PFSK-1 (cell line): ENCODE data around the gene TOM1L2.

Source experiments
- FOXP2 ChIP-seq: optimal IDR thresholded peaks from 2 replicates; pipeline ENCODE3; 2011; ENCODE audit warnings: borderline replicate concordance, control low read depth, inconsistent platforms; ENCODE audit not compliant: insufficient read depth; ENCODE audit errors: extremely low read length, extremely low read depth
- POLR2AphosphoS5 ChIP-seq: IDR thresholded peaks from 2 replicates; pipeline ENCODE4 v1.6.1; 2012; ENCODE audit warnings: low read depth, mild to moderate bottlenecking, control low read depth, low read length, moderate library complexity
- SIN3A ChIP-seq: IDR thresholded peaks from 2 replicates; pipeline ENCODE4 v1.6.1; 2012; ENCODE audit warnings: mild to moderate bottlenecking, low read length, moderate library complexity, borderline replicate concordance; ENCODE audit not compliant: insufficient read depth
- TAF1 ChIP-seq: IDR thresholded peaks from 2 replicates; pipeline ENCODE4 v1.6.1; 2012; ENCODE audit warnings: low read length, control low read depth, borderline replicate concordance; ENCODE audit not compliant: insufficient read depth
- TF ChIP-seq, protein P1 (sequence below), 2 experiments: IDR thresholded peaks; 2 replicates each; pipeline versions ENCODE4 v1.6.1 to v1.8.0; 2011 to 2012; ENCODE audit warnings: low read depth in 2 of 2, low read length in 2 of 2, control low read depth in 1 of 2, inconsistent platforms in 1 of 2, mild to moderate bottlenecking in 1 of 2, moderate library complexity in 1 of 2; ENCODE audit not compliant: insufficient read depth in 1 of 2

DNA sequence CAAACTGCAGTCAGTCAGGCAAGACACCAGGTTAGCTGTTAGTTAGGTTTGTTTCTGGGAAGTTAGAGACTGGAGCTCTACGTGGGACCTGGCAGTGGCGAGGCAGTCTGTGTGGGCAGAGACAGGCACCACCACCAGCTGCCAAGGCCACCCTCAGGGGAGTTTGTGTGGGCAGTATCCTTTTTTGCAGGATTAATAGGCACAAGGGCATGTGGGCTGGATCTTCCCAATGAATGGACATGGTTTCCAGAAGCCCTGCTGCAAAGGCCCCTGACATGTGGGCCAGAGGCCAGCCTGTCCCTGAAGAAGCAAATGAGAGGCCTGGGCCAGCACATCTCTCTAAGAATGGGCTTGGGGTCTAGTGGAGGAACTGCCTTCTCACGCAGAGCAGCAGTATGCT lies 116.2 kb downstream of the TOM1L2 start:
- no peak for TF ChIP-seq TAF1
- TF ChIP-seq POLR2AphosphoS5: no peak
- no peak for TF ChIP-seq SIN3A
- TF ChIP-seq, protein P1, sequence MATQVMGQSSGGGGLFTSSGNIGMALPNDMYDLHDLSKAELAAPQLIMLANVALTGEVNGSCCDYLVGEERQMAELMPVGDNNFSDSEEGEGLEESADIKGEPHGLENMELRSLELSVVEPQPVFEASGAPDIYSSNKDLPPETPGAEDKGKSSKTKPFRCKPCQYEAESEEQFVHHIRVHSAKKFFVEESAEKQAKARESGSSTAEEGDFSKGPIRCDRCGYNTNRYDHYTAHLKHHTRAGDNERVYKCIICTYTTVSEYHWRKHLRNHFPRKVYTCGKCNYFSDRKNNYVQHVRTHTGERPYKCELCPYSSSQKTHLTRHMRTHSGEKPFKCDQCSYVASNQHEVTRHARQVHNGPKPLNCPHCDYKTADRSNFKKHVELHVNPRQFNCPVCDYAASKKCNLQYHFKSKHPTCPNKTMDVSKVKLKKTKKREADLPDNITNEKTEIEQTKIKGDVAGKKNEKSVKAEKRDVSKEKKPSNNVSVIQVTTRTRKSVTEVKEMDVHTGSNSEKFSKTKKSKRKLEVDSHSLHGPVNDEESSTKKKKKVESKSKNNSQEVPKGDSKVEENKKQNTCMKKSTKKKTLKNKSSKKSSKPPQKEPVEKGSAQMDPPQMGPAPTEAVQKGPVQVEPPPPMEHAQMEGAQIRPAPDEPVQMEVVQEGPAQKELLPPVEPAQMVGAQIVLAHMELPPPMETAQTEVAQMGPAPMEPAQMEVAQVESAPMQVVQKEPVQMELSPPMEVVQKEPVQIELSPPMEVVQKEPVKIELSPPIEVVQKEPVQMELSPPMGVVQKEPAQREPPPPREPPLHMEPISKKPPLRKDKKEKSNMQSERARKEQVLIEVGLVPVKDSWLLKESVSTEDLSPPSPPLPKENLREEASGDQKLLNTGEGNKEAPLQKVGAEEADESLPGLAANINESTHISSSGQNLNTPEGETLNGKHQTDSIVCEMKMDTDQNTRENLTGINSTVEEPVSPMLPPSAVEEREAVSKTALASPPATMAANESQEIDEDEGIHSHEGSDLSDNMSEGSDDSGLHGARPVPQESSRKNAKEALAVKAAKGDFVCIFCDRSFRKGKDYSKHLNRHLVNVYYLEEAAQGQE (IDR thresholded peaks at IDR 0.05; ENCODE audit: insufficient read depth in 1 of 2, low read depth in 2 of 2, low read length in 2 of 2): no peak
- TF ChIP-seq FOXP2: no peak
